GM12872 (cell line): ENCODE data around the gene TLR9.
A peak's percentile ranks its signal among the peaks of the same experiment; 100 is the strongest.

Experiments
- CTCF ChIP-seq: IDR thresholded peaks from 3 replicates; pipeline ENCODE4 v1.5.1; 2011; ENCODE audit warnings: low read depth, mild to moderate bottlenecking, low read length, moderate library complexity; ENCODE audit not compliant: insufficient read depth

TLR9 gene

GRCh38 chr3:52245322-52246263 is 20.1 kb upstream of the TLR9 start, which contains the start of gene PPM1M:
Gene PPM1M (plus strand): TSS chr3:52245759. CDS start chr3:52245825, 66 bp downstream.
- TF ChIP-seq CTCF, result no peak

- TF ChIP-seq CTCF, result no peak
These were observed 18.6 kb upstream of the TLR9 start for GRCh38 chr3:52243791-52244628.

GRCh38 chr3:52242039-52242438 is 16.6 kb upstream of the TLR9 start:
- no peak for TF ChIP-seq CTCF

- no peak for TF ChIP-seq CTCF
These were observed 15.5 kb upstream of the TLR9 start for GRCh38 chr3:52240886-52241370.

- no peak for TF ChIP-seq CTCF
These were observed 14.8 kb upstream of the TLR9 start for GRCh38 chr3:52240059-52240885.

- TF ChIP-seq CTCF, result peak; percentile 51
These were observed 13.6 kb upstream of the TLR9 start, which contains the start of gene TWF2 for GRCh38 chr3:52238761-52239701. Gene TWF2 (minus strand): TSS chr3:52239158. CDS start chr3:52239016, 142 bp downstream.
